Measurements from ENCODE around the gene RAP1GDS1.

GRCh38 chr4:98261405-98262291 is 464 bp downstream of the RAP1GDS1 start:
- TF ChIP-seq EZH2 (IDR thresholded peaks at IDR 0.05; ENCODE audit: borderline replicate concordance, low read depth, low read length, severe bottlenecking) (no peak), CTCF (IDR thresholded peaks at IDR 0.05; ENCODE audit: borderline replicate concordance, extremely low read depth, low read length, poor library complexity, severe bottlenecking) (no peak)

Measured in DND-41 (cell line).